ENCODE results near the gene PDE6B.
A peak's percentile ranks its signal among the peaks of the same experiment; 100 is the strongest.

PDE6B gene

DNA sequence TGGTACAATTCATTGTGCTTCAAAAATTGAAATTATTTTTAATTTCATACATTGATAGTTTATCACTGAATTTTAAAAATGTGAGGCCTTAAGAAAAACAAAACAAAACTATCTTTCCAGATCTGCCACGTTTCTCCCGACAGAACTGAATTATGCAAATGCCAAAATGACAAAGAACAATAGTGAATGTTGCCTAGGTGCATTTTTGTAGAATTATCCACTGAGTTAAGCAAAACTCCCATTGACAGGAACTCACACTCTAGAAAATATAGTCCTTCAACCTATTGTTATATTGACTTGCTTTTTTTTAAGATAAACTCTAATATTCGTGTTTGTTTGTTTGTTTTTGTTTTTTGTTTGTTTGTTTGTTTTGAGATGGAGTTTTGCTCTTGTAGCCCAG, 86.7 kb downstream of the PDE6B start:
- TF ChIP-seq, protein P1, sequence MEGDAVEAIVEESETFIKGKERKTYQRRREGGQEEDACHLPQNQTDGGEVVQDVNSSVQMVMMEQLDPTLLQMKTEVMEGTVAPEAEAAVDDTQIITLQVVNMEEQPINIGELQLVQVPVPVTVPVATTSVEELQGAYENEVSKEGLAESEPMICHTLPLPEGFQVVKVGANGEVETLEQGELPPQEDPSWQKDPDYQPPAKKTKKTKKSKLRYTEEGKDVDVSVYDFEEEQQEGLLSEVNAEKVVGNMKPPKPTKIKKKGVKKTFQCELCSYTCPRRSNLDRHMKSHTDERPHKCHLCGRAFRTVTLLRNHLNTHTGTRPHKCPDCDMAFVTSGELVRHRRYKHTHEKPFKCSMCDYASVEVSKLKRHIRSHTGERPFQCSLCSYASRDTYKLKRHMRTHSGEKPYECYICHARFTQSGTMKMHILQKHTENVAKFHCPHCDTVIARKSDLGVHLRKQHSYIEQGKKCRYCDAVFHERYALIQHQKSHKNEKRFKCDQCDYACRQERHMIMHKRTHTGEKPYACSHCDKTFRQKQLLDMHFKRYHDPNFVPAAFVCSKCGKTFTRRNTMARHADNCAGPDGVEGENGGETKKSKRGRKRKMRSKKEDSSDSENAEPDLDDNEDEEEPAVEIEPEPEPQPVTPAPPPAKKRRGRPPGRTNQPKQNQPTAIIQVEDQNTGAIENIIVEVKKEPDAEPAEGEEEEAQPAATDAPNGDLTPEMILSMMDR (conservative IDR thresholded peaks at IDR 0.05; ENCODE audit: low read depth), result no peak
- peak overlapping the region; percentile 20; the same call in 1 of the 2 replicates for H3K27ac ChIP-seq
- no peak for DNase-seq (ENCODE audit: low spot score)
- ChIA-PET CTCF (no interaction called here), POLR2A (ENCODE audit: low non-redundant PET) (no interaction called here)

DNA sequence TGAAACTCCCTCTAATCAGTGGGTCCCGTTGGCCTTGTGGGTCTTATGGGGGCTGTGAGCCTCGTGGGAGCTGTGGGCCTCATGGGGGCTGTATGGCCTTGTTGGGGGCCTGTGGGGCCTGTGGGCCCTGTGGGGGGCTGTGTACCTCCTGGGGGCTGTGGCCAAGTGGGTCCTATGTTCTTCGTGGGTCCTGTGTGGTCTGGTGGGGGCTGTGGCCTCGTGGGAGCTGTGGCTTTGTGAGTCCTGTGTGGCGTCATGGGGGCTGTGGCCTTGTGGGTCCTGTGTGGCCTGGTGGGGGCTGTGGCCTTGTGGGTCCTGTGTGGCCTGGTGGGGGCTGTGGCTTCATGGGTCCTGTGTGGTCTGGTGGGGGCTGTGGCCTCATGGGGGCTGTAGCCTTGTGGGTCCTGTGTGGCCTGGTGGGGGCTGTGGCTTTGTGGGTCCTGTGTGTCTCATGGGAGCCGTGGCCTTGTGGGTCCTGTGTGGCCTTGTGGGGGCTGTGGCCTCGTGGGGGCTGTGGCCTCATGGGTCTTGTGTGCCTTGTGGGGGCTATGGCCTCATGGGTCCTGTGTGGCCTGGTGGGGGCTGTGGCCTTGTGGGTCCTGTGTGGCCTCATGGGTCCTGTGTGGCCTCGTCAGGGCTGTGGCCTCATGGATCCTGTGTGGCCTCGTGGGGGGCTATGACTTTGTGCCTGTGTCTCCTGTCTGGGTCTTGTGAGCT, 87.7 kb downstream of the PDE6B start:
- TF ChIP-seq, protein P1 (conservative IDR thresholded peaks at IDR 0.05; ENCODE audit: low read depth), result no peak
- H3K27ac ChIP-seq, result peak overlapping the region; percentile 20; the same call in 1 of the 2 replicates
- CTCF ChIA-PET, result interaction anchor here (0.7 kb wide), 1 partner anchor 588 kb away, joined by 3 read pairs; no protein-coding TSS in a partner anchor
- POLR2A ChIA-PET (ENCODE audit: low non-redundant PET), result no interaction called here
- DNase-seq (ENCODE audit: low spot score), result no peak

DNA sequence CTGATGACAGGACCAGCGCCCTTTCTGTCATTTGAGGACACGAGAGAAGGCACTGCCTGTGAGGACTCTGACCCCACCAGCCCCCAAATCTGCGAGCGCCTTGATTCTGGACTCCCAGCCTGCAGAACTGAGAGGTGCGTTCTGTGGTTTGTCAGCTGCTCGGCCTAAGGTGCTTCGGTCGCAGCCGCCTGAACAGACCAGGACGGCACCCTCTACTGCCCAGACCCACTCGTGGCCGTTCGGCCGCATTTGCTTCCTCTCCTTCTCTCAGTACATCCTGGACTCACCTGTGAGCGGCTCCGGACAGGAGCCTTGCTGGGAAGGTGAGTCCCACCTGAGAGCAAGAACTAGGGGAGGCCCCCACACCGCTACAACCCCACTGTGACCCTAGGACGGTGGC, 88.7 kb downstream of the PDE6B start:
- TF ChIP-seq, protein P1 (conservative IDR thresholded peaks at IDR 0.05; ENCODE audit: low read depth), result no peak
- DNase-seq (ENCODE audit: low spot score), result no peak
- no peak overlapping the region for H3K27ac ChIP-seq
- POLR2A ChIA-PET (ENCODE audit: low non-redundant PET), result no interaction called here
- CTCF ChIA-PET, result no interaction called here

DNA sequence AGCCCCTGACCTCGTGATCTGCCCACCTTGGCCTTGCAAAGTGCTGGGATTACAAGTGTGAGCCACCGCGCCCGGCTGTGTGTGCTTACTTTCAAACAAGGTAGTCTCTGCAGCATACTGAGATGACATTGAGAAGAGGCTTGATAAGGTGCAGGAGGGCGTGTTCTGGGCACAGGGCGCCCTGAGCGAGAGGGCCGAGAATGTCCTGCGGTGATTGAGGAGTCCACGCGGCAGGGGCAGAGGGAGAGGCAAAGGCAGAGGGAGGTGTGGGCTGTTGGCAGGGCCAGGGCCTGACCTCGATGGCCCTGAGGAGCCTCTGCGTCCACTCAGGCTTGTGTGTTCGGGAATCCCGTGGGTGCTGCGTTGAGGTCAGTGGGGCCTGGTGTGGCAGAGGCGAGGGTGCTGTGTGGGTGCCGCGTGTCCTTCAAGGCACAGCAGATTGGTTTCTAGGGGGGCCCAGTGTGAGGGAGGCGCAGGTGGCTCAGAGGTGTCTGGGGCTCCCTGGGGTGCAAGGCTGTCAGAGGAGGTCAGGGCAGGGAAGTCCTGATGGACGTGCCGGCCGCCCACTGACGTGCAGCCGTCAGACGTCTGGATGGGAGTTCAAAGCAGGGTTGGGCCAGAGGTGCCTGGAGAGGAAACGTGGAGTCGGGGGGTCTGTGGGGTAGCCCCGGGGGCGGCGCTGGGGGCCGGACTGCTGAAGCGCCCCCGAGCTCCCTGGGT, 92.4 kb downstream of the PDE6B start:
- H3K27ac ChIP-seq, result no peak overlapping the region
- POLR2A ChIA-PET (ENCODE audit: low non-redundant PET), result no interaction called here
- no peak for DNase-seq (ENCODE audit: low spot score)
- CTCF ChIA-PET, result interaction anchor here (0.6 kb wide), 1 partner anchor 21 kb away, joined by 4 read pairs; no protein-coding TSS in a partner anchor
- TF ChIP-seq, protein P1 (conservative IDR thresholded peaks at IDR 0.05; ENCODE audit: low read depth), result no peak

DNA sequence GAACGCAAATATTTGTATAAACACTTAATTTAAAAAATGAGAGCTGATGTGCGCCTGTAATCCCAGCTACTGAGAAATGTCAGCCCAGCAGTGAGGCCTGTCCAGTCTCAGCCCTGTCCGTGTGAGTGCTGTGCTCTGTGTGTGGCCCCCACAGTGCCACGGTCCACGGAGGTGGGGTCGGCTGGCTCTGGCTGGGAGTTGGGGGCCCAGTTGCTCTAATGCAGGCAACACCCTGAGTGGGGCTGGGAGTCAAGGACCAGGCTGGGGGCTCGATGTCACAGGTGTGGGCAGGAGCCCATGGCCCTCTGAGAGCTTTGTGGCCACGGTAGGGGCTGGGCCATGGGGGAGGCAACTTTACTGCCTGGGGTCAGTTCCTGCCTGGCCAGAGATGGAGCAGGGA, 93.1 kb downstream of the PDE6B start:
- POLR2A ChIA-PET (ENCODE audit: low non-redundant PET), result no interaction called here
- TF ChIP-seq, protein P1 (conservative IDR thresholded peaks at IDR 0.05; ENCODE audit: low read depth), result no peak
- H3K27ac ChIP-seq, result no peak overlapping the region
- no peak for DNase-seq (ENCODE audit: low spot score)
- CTCF ChIA-PET, result no interaction called here
